DOHH2 (cell line): ENCODE measurements around the gene USH2A.

ENCODE experiments used
- H3F3A ChIP-seq: fragments of 200-600 bp; sonication (generic), shearing (Covaris generic); 2 replicates; pipeline ENCODE4 v1.6.0; 2016; ENCODE audit warnings: antibody characterized with exemption, mild to moderate bottlenecking; ENCODE audit not compliant: control insufficient read depth, insufficient read depth
- H3K27ac ChIP-seq: fragments of 200-600 bp; sonication (generic); 2 replicates; pipeline ENCODE4 v1.5.1; 2014; ENCODE audit warnings: low read depth, mild to moderate bottlenecking, low read length, moderate library complexity
- H3K27me3 ChIP-seq: fragments of 200-600 bp; sonication (generic); 2 replicates; pipeline ENCODE4 v1.6.1; 2014; ENCODE audit warnings: mild to moderate bottlenecking, low read length, mixed read lengths; ENCODE audit not compliant: control insufficient read depth
- H3K36me3 ChIP-seq: fragments of 200-600 bp; sonication (generic); 2 replicates; pipeline ENCODE4 v1.6.1; 2014; ENCODE audit warnings: mild to moderate bottlenecking, low read length, moderate library complexity, mixed read lengths; ENCODE audit not compliant: control insufficient read depth
- H3K4me1 ChIP-seq: fragments of 200-600 bp; sonication (generic); 2 replicates; pipeline ENCODE4 v1.6.1; 2014; ENCODE audit warnings: mild to moderate bottlenecking, low read length, mixed read lengths; ENCODE audit not compliant: control insufficient read depth
- H3K4me2 ChIP-seq: fragments of 200-600 bp; sonication (generic); 2 replicates; pipeline ENCODE4 v1.6.0; 2014; ENCODE audit warnings: mild to moderate bottlenecking, low read length, moderate library complexity
- H3K4me3 ChIP-seq: fragments of 200-600 bp; sonication (generic); 2 replicates; pipeline ENCODE4 v1.5.1; 2014; ENCODE audit warnings: mild to moderate bottlenecking, low read length, mixed read lengths
- H3K79me2 ChIP-seq: fragments of 200-600 bp; sonication (generic); 2 replicates; pipeline ENCODE4 v1.6.1; 2014; ENCODE audit warnings: mild to moderate bottlenecking, low read length, mixed read lengths; ENCODE audit not compliant: control insufficient read depth
- H3K9me2 ChIP-seq: fragments of 200-600 bp; sonication (generic); replicated peaks from 2 replicates; pipeline ENCODE4 v1.6.1; 2014; ENCODE audit warnings: mild to moderate bottlenecking, low read length, mixed read lengths; ENCODE audit not compliant: control insufficient read depth
- H3K9me3 ChIP-seq: fragments of 200-600 bp; sonication (generic); 2 replicates; pipeline ENCODE4 v1.6.1; 2014; ENCODE audit warnings: antibody characterized with exemption, low read length, mixed read lengths; ENCODE audit not compliant: control insufficient read depth, insufficient read depth
- H4K20me1 ChIP-seq: fragments of 200-600 bp; sonication (generic); 2 replicates; pipeline ENCODE4 v1.6.0; 2014; ENCODE audit warnings: low read depth, mild to moderate bottlenecking, antibody characterized with exemption, low read length, moderate library complexity; ENCODE audit not compliant: control insufficient read depth, insufficient read depth
- CTCF ChIP-seq: fragments of 200-600 bp; sonication (generic); IDR thresholded peaks from one replicate; pipeline ENCODE4 v1.5.1; 2014; ENCODE audit warnings: antibody characterized with exemption, mild to moderate bottlenecking, low read depth, low read length; ENCODE audit not compliant: poor library complexity, severe bottlenecking
- EZH2phosphoT487 ChIP-seq: fragments of 200-600 bp; sonication (generic); IDR thresholded peaks from 2 replicates; pipeline ENCODE4 v1.6.1; 2017; ENCODE audit warnings: borderline replicate concordance, mild to moderate bottlenecking, antibody characterized with exemption, low read length, moderate library complexity, mixed read lengths

Gene USH2A

GRCh38 chr1:216142921-216143320 lies 280.3 kb downstream of the USH2A start:
- no peaks in the 10 kb centered on the region for H3K79me2 ChIP-seq
- H3K9me3 ChIP-seq, result no peaks in the 10 kb centered on the region
- H3F3A ChIP-seq, result no peaks in the 10 kb centered on the region
- no peaks in the 10 kb centered on the region for H4K20me1 ChIP-seq
- no peaks in the 10 kb centered on the region for H3K36me3 ChIP-seq
- no peaks in the 10 kb centered on the region for H3K27me3 ChIP-seq
- TF ChIP-seq CTCF (no peak), EZH2phosphoT487 (no peak)
- H3K27ac ChIP-seq, result no peak overlapping the region
- H3K9me2 ChIP-seq, result no peaks in the 10 kb centered on the region
- no peaks in the 10 kb centered on the region for H3K4me1 ChIP-seq
- H3K4me2 ChIP-seq, result no peak overlapping the region
- H3K4me3 ChIP-seq, result no peak overlapping the region

GRCh38 chr1:216140730-216141524 lies 282.3 kb downstream of the USH2A start:
- Histone ChIP-seq H4K20me1 (no peaks in the 10 kb centered on the region), H3K4me2 (no peak overlapping the region), H3K9me2 (no peaks in the 10 kb centered on the region), H3K4me3 (no peak overlapping the region), H3K9me3 (no peaks in the 10 kb centered on the region), H3K27me3 (no peaks in the 10 kb centered on the region), H3K36me3 (no peaks in the 10 kb centered on the region), H3F3A (no peaks in the 10 kb centered on the region), H3K79me2 (no peaks in the 10 kb centered on the region), H3K27ac (no peak overlapping the region), H3K4me1 (no peaks in the 10 kb centered on the region)
- TF ChIP-seq CTCF (no peak), EZH2phosphoT487 (no peak)

GRCh38 chr1:216124192-216124781 lies 299.0 kb downstream of the USH2A start:
- Histone ChIP-seq H3K27me3 (no peaks in the 10 kb centered on the region), H3K9me3 (no peaks in the 10 kb centered on the region), H3K79me2 (no peaks in the 10 kb centered on the region), H3K36me3 (no peaks in the 10 kb centered on the region), H4K20me1 (no peaks in the 10 kb centered on the region), H3K27ac (no peak overlapping the region), H3K4me3 (no peak overlapping the region), H3F3A (no peaks in the 10 kb centered on the region), H3K4me1 (no peaks in the 10 kb centered on the region), H3K4me2 (no peak overlapping the region), H3K9me2 (no peaks in the 10 kb centered on the region)
- TF ChIP-seq EZH2phosphoT487 (no peak), CTCF (no peak)
